Jurkat, Clone E6-1 (cell line): Measurements from ENCODE around the gene C2orf66. TPM values are rescaled to one million over a fixed set of nuclear protein-coding genes. Genes with fewer than 3 reads are reported as not detected.
A peak's percentile ranks its signal among the peaks of the same experiment; 100 is the strongest.

ENCODE experiments used
- DNase-seq: peaks from one replicate; pipeline ENCODE4 v3.0.0-alpha.2; 2011; ENCODE audit warnings: low read depth, low spot score
- H3K4me3 ChIP-seq: 2 replicates; pipeline ENCODE4 v1.5.1; 2011; ENCODE audit warnings: mild to moderate bottlenecking, low read length, control low read depth, moderate library complexity
- polyA plus RNA-seq: library from polyadenylated mRNA; unstranded; fragments of >200 nt; gene quantifications from one replicate; pipeline ENCODE4 v1.2.1, GENCODE V29; 2012; ENCODE audit warnings: missing spikeins; ENCODE audit not compliant: insufficient read length, insufficient read depth

C2orf66 gene
- not detected for polyA plus RNA-seq

- no peak for DNase-seq
- no peak within 1 kb of the TSS for H3K4me3 ChIP-seq
Observed at GRCh38 chr2:196809260-196809659, at the start of gene C2orf66. Gene C2orf66 (minus strand): TSS chr2:196809355. CDS start chr2:196809336, 19 bp downstream.

GRCh38 chr2:196854629-196855028, 45.5 kb upstream of the C2orf66 start:
- no peak for DNase-seq
- no peak overlapping the region for H3K4me3 ChIP-seq

GRCh38 chr2:196853301-196854087, 44.3 kb upstream of the C2orf66 start:
- DNase-seq, result no peak
- no peak overlapping the region for H3K4me3 ChIP-seq

GRCh38 chr2:196851088-196851487, 41.9 kb upstream of the C2orf66 start:
- no peak for DNase-seq
- no peak overlapping the region for H3K4me3 ChIP-seq

- no peak for DNase-seq
- H3K4me3 ChIP-seq, result no peak overlapping the region
Observed at GRCh38 chr2:196849895-196850294, 40.7 kb upstream of the C2orf66 start.

GRCh38 chr2:196846295-196846694, 37.1 kb upstream of the C2orf66 start:
- no peak for DNase-seq
- no peak overlapping the region for H3K4me3 ChIP-seq

GRCh38 chr2:196845371-196845770, 36.2 kb upstream of the C2orf66 start:
- H3K4me3 ChIP-seq, result no peak overlapping the region
- DNase-seq, result no peak

GRCh38 chr2:196840171-196840570, 31.0 kb upstream of the C2orf66 start:
- no peak for DNase-seq
- no peak overlapping the region for H3K4me3 ChIP-seq

GRCh38 chr2:196839574-196839973, 30.4 kb upstream of the C2orf66 start:
- no peak for DNase-seq
- H3K4me3 ChIP-seq, result no peak overlapping the region

- no peak overlapping the region for H3K4me3 ChIP-seq
- DNase-seq, result no peak
Observed at GRCh38 chr2:196836440-196836839, 27.3 kb upstream of the C2orf66 start.

- no peak for DNase-seq
- no peak overlapping the region for H3K4me3 ChIP-seq
Observed at GRCh38 chr2:196830701-196831100, 21.5 kb upstream of the C2orf66 start.

- H3K4me3 ChIP-seq, result no peak overlapping the region
- no peak for DNase-seq
Observed at GRCh38 chr2:196827356-196827755, 18.2 kb upstream of the C2orf66 start.

- H3K4me3 ChIP-seq, result no peak overlapping the region
- no peak for DNase-seq
Observed at GRCh38 chr2:196823750-196824522, 14.8 kb upstream of the C2orf66 start.

- no peak overlapping the region for H3K4me3 ChIP-seq
- DNase-seq, result no peak
Observed at GRCh38 chr2:196821195-196821594, 12.0 kb upstream of the C2orf66 start.

- no peak for DNase-seq
- no peak overlapping the region for H3K4me3 ChIP-seq
Observed at GRCh38 chr2:196808083-196808665, 981 bp downstream of the C2orf66 start.

GRCh38 chr2:196804381-196804780, 4.8 kb downstream of the C2orf66 start:
- DNase-seq, result no peak
- H3K4me3 ChIP-seq, result no peak overlapping the region

GRCh38 chr2:196802401-196802800, 6.8 kb downstream of the C2orf66 start:
- no peak overlapping the region for H3K4me3 ChIP-seq
- no peak for DNase-seq

GRCh38 chr2:196801674-196802261, 7.4 kb downstream of the C2orf66 start:
- H3K4me3 ChIP-seq, result no peak overlapping the region
- DNase-seq, result no peak

- peak overlapping the region; percentile 97 for H3K4me3 ChIP-seq
Observed at GRCh38 chr2:196798980-196799379, 10.2 kb downstream of the C2orf66 start.

GRCh38 chr2:196792865-196793264, 16.3 kb downstream of the C2orf66 start:
- H3K4me3 ChIP-seq, result no peak overlapping the region
- DNase-seq, result no peak

More at GRCh38 chr2:196798980-196799379, 10.2 kb downstream of the C2orf66 start:
- DNase-seq, result peak; percentile 1
